T-helper 2 cell treated with Interferon-gamma antibody and Interleukin-4, amounts not matched to agents 5 μg/mL and 100 μg/mL, for 36 hours (primary cell): ENCODE measurements around the gene TCF4.
"Not testable (repeated sequence)": the region's sequence is repeated elsewhere in the genome, so short reads cannot be mapped to it uniquely, and the experiment has no call there.

Source experiments
- DNase-seq: peaks from one replicate; pipeline ENCODE4 v3.0.0; 2021; ENCODE audit warnings: low spot score
- H3K27ac Mint-ChIP-seq: one replicate; pipeline ENCODE4 v1.8.0; 2021; ENCODE audit warnings: mild to moderate bottlenecking, mixed read lengths
- H3K27me3 Mint-ChIP-seq: one replicate; pipeline ENCODE4 v1.8.0; 2021; ENCODE audit warnings: low read depth, mixed read lengths
- H3K36me3 Mint-ChIP-seq: one replicate; pipeline ENCODE4 v1.8.0; 2021; ENCODE audit warnings: low read depth, mixed read lengths
- H3K4me1 Mint-ChIP-seq: one replicate; pipeline ENCODE4 v1.8.0; 2021; ENCODE audit warnings: low read depth, mixed read lengths
- H3K4me3 Mint-ChIP-seq: one replicate; pipeline ENCODE4 v1.8.0; 2022; ENCODE audit warnings: mild to moderate bottlenecking, moderate library complexity, mixed read lengths
- H3K9me3 Mint-ChIP-seq: one replicate; pipeline ENCODE4 v1.8.0; 2021; ENCODE audit warnings: mixed read lengths

Gene TCF4

GRCh38 chr18:55477860-55478581 lies 110.0 kb downstream of the TCF4 start:
- DNase-seq = no peak
- peak overlapping the region; percentile 87 for H3K4me3 Mint-ChIP-seq
- H3K27me3 Mint-ChIP-seq = peaks cover 6% of the 10 kb centered on the region
- H3K9me3 Mint-ChIP-seq = no peaks in the 10 kb centered on the region
- peaks cover 13% of the 10 kb centered on the region for H3K4me1 Mint-ChIP-seq
- H3K27ac Mint-ChIP-seq = peak overlapping the region; percentile 82
- H3K36me3 Mint-ChIP-seq = no peaks in the 10 kb centered on the region

GRCh38 chr18:55477499-55477859 lies 110.5 kb downstream of the TCF4 start:
- H3K27ac Mint-ChIP-seq = peak overlapping the region; percentile 82
- peaks cover 6% of the 10 kb centered on the region for H3K27me3 Mint-ChIP-seq
- DNase-seq = peak; percentile 8
- peaks cover 13% of the 10 kb centered on the region for H3K4me1 Mint-ChIP-seq
- peak overlapping the region; percentile 87 for H3K4me3 Mint-ChIP-seq
- no peaks in the 10 kb centered on the region for H3K36me3 Mint-ChIP-seq
- H3K9me3 Mint-ChIP-seq = no peaks in the 10 kb centered on the region

GRCh38 chr18:55475916-55476315 lies 112.1 kb downstream of the TCF4 start:
- Mint-ChIP-seq H3K27me3 (peaks cover 6% of the 10 kb centered on the region), H3K27ac (no peak overlapping the region), H3K4me3 (no peak overlapping the region), H3K9me3 (no peaks in the 10 kb centered on the region), H3K4me1 (peaks cover 13% of the 10 kb centered on the region), H3K36me3 (no peaks in the 10 kb centered on the region)
- no peak for DNase-seq

GRCh38 chr18:55475467-55475866 lies 112.5 kb downstream of the TCF4 start:
- Mint-ChIP-seq H3K36me3 (no peaks in the 10 kb centered on the region), H3K4me3 (no peak overlapping the region), H3K9me3 (no peaks in the 10 kb centered on the region), H3K27ac (no peak overlapping the region), H3K4me1 (peaks cover 13% of the 10 kb centered on the region), H3K27me3 (peaks cover 6% of the 10 kb centered on the region)
- no peak for DNase-seq

GRCh38 chr18:55473560-55473959 lies 114.4 kb downstream of the TCF4 start:
- no peaks in the 10 kb centered on the region for H3K36me3 Mint-ChIP-seq
- H3K9me3 Mint-ChIP-seq = no peaks in the 10 kb centered on the region
- no peak overlapping the region for H3K4me3 Mint-ChIP-seq
- DNase-seq = no peak
- H3K27ac Mint-ChIP-seq = no peak overlapping the region
- peaks cover 6% of the 10 kb centered on the region for H3K27me3 Mint-ChIP-seq
- peaks cover 13% of the 10 kb centered on the region for H3K4me1 Mint-ChIP-seq

GRCh38 chr18:55473058-55473457 lies 114.9 kb downstream of the TCF4 start:
- Mint-ChIP-seq H3K27ac (no peak overlapping the region), H3K9me3 (no peaks in the 10 kb centered on the region), H3K36me3 (no peaks in the 10 kb centered on the region), H3K4me3 (no peak overlapping the region), H3K27me3 (peaks cover 6% of the 10 kb centered on the region), H3K4me1 (peaks cover 10% of the 10 kb centered on the region)
- DNase-seq = no peak

GRCh38 chr18:55470826-55471225 lies 117.2 kb downstream of the TCF4 start:
- no peak overlapping the region for H3K4me3 Mint-ChIP-seq
- no peak for DNase-seq
- H3K4me1 Mint-ChIP-seq = no peaks in the 10 kb centered on the region
- H3K9me3 Mint-ChIP-seq = no peaks in the 10 kb centered on the region
- H3K27me3 Mint-ChIP-seq = peaks cover 3% of the 10 kb centered on the region
- H3K36me3 Mint-ChIP-seq = no peaks in the 10 kb centered on the region
- H3K27ac Mint-ChIP-seq = no peak overlapping the region

- not testable (repeated sequence) for DNase-seq, H3K36me3 Mint-ChIP-seq, H3K4me3 Mint-ChIP-seq, H3K27me3 Mint-ChIP-seq, H3K4me1 Mint-ChIP-seq, H3K27ac Mint-ChIP-seq, H3K9me3 Mint-ChIP-seq
Measured at GRCh38 chr18:55469134-55469533, 118.9 kb downstream of the TCF4 start.

- peaks cover 2% of the 10 kb centered on the region for H3K27me3 Mint-ChIP-seq
- H3K36me3 Mint-ChIP-seq = no peaks in the 10 kb centered on the region
- H3K9me3 Mint-ChIP-seq = no peaks in the 10 kb centered on the region
- no peak overlapping the region for H3K27ac Mint-ChIP-seq
- H3K4me1 Mint-ChIP-seq = no peaks in the 10 kb centered on the region
- H3K4me3 Mint-ChIP-seq = no peak overlapping the region
- DNase-seq = no peak
Measured at GRCh38 chr18:55466789-55467188, 121.2 kb downstream of the TCF4 start.

GRCh38 chr18:55465313-55465712 lies 122.7 kb downstream of the TCF4 start:
- H3K9me3 Mint-ChIP-seq = no peaks in the 10 kb centered on the region
- peaks cover 2% of the 10 kb centered on the region for H3K27me3 Mint-ChIP-seq
- no peaks in the 10 kb centered on the region for H3K36me3 Mint-ChIP-seq
- H3K4me1 Mint-ChIP-seq = no peaks in the 10 kb centered on the region
- DNase-seq = no peak
- no peak overlapping the region for H3K4me3 Mint-ChIP-seq
- no peak overlapping the region for H3K27ac Mint-ChIP-seq

- Mint-ChIP-seq H3K27ac (no peak overlapping the region), H3K4me3 (no peak overlapping the region), H3K27me3 (peaks cover 2% of the 10 kb centered on the region), H3K9me3 (no peaks in the 10 kb centered on the region), H3K36me3 (no peaks in the 10 kb centered on the region), H3K4me1 (no peaks in the 10 kb centered on the region)
- no peak for DNase-seq
Measured at GRCh38 chr18:55464581-55464980, 123.4 kb downstream of the TCF4 start.

GRCh38 chr18:55462652-55463051 lies 125.3 kb downstream of the TCF4 start:
- Mint-ChIP-seq H3K27me3 (peaks cover 2% of the 10 kb centered on the region), H3K4me1 (no peaks in the 10 kb centered on the region), H3K9me3 (no peaks in the 10 kb centered on the region), H3K27ac (no peak overlapping the region), H3K4me3 (no peak overlapping the region), H3K36me3 (no peaks in the 10 kb centered on the region)
- no peak for DNase-seq

GRCh38 chr18:55461848-55462247 lies 126.1 kb downstream of the TCF4 start:
- Mint-ChIP-seq H3K27me3 (peaks cover 2% of the 10 kb centered on the region), H3K27ac (no peak overlapping the region), H3K4me1 (no peaks in the 10 kb centered on the region), H3K4me3 (no peak overlapping the region), H3K36me3 (no peaks in the 10 kb centered on the region), H3K9me3 (no peaks in the 10 kb centered on the region)
- DNase-seq = no peak

GRCh38 chr18:55458456-55459203 lies 129.4 kb downstream of the TCF4 start:
- no peaks in the 10 kb centered on the region for H3K9me3 Mint-ChIP-seq
- H3K27me3 Mint-ChIP-seq = peaks cover 2% of the 10 kb centered on the region
- no peak for DNase-seq
- H3K4me3 Mint-ChIP-seq = no peak overlapping the region
- no peaks in the 10 kb centered on the region for H3K4me1 Mint-ChIP-seq
- H3K36me3 Mint-ChIP-seq = no peaks in the 10 kb centered on the region
- no peak overlapping the region for H3K27ac Mint-ChIP-seq
